ENCODE measurements around the gene ABHD17C. TPM values are rescaled to one million over a fixed set of nuclear protein-coding genes. Genes with fewer than 3 reads are reported as not detected.

The ABHD17C gene
- total RNA-seq, 1 donor from 2014 or later: 12.5 TPM

DNA sequence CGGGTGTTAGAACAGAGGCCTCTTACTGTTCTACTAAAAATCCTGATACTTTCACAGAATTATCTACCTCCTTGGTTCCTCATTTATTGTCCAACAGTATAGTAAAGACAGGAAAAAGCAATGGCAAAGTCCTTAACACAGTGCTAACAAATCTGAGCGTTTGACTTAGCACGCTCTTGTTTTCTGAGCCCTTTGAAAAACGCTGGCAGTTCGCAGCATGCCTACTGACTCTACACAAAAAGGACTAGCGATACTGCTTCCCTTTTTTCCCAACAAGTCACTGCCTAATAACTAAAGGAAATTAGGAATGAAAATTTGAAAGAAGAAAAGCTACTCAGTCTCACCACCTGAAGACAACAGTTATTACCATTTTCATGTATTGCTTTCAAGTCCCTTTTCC, 49.3 kb downstream of the ABHD17C start:
- intact Hi-C loops (cut with DNase I): no loop called here
- TF ChIP-seq POLR2AphosphoS5 (IDR thresholded peaks at IDR 0.05; ENCODE audit: insufficient read depth in 1 of 2, low read depth in 1 of 2): no peak
- TF ChIP-seq POLR2A (IDR thresholded peaks at IDR 0.05): no peak
- TF ChIP-seq, protein P1, sequence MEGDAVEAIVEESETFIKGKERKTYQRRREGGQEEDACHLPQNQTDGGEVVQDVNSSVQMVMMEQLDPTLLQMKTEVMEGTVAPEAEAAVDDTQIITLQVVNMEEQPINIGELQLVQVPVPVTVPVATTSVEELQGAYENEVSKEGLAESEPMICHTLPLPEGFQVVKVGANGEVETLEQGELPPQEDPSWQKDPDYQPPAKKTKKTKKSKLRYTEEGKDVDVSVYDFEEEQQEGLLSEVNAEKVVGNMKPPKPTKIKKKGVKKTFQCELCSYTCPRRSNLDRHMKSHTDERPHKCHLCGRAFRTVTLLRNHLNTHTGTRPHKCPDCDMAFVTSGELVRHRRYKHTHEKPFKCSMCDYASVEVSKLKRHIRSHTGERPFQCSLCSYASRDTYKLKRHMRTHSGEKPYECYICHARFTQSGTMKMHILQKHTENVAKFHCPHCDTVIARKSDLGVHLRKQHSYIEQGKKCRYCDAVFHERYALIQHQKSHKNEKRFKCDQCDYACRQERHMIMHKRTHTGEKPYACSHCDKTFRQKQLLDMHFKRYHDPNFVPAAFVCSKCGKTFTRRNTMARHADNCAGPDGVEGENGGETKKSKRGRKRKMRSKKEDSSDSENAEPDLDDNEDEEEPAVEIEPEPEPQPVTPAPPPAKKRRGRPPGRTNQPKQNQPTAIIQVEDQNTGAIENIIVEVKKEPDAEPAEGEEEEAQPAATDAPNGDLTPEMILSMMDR (IDR thresholded peaks at IDR 0.05): no peak
- no peak overlapping the region for H3K27ac ChIP-seq
- peaks cover 11% of the 10 kb centered on the region for H3K4me1 ChIP-seq
- no peaks in the 10 kb centered on the region for H3K9me3 ChIP-seq
- H3K4me3 ChIP-seq: no peak overlapping the region
- H3K36me3 ChIP-seq: no peaks in the 10 kb centered on the region
- no peaks in the 10 kb centered on the region for H3K27me3 ChIP-seq
- no peak for DNase-seq (ENCODE audit: extremely low spot score in 2 of 2)

DNA sequence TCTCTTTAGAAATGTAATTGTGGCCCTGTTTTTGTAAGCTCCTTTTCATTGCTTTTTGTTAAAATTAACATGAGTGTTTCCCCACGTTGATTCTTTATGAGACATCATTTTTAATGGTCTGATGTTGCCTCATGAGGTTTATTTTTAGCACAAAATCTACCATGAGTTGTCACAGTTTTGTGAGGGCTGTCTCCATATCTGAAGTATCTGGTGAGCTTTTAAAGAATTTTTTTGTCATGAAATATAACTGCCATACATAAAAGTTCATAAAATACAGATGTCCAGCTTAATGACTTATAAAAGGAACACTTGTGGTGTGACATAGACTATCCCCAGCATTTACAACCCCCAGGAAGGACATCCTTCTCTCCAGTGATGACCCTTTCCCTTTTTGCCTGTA, 49.7 kb downstream of the ABHD17C start:
- intact Hi-C loops (cut with DNase I): no loop called here

DNA sequence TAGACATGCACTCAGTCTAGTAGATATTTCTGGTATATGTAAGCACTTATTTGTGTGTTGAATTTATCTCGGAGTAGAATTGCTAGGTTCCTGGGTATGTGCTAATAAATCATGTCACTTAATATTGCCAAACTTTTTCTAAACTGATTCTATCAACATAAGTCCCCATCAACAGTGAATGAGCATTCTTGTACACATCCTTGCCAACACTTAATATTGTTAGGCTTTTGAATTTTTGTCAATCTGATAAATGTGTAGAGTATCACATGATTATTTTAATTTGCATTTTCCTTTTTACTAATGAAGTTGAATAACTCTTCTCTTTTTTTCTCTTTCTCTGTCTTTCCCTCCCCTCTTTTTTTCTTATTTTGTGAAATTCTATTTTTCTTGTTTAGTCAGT, 50.8 kb downstream of the ABHD17C start:
- Histone ChIP-seq H3K27me3 (no peaks in the 10 kb centered on the region), H3K36me3 (no peaks in the 10 kb centered on the region), H3K9me3 (no peaks in the 10 kb centered on the region), H3K27ac (no peak overlapping the region), H3K4me3 (no peak overlapping the region), H3K4me1 (peaks cover 11% of the 10 kb centered on the region)
- no peak for TF ChIP-seq POLR2AphosphoS5 (IDR thresholded peaks at IDR 0.05; ENCODE audit: insufficient read depth in 1 of 2, low read depth in 1 of 2)
- TF ChIP-seq POLR2A (IDR thresholded peaks at IDR 0.05): no peak
- TF ChIP-seq, protein P1 (IDR thresholded peaks at IDR 0.05): no peak
- DNase-seq (ENCODE audit: extremely low spot score in 2 of 2): no peak
- intact Hi-C loops (cut with DNase I): no loop called here

More for the DNA sequence above, 49.7 kb downstream of the ABHD17C start:
- Histone ChIP-seq H3K27me3 (no peaks in the 10 kb centered on the region), H3K36me3 (no peaks in the 10 kb centered on the region), H3K4me1 (peaks cover 11% of the 10 kb centered on the region), H3K9me3 (no peaks in the 10 kb centered on the region), H3K4me3 (no peak overlapping the region), H3K27ac (no peak overlapping the region)
- no peak for TF ChIP-seq POLR2AphosphoS5 (IDR thresholded peaks at IDR 0.05; ENCODE audit: insufficient read depth in 1 of 2, low read depth in 1 of 2)
- TF ChIP-seq, protein P1 (IDR thresholded peaks at IDR 0.05): no peak
- TF ChIP-seq POLR2A (IDR thresholded peaks at IDR 0.05): no peak
- no peak for DNase-seq (ENCODE audit: extremely low spot score in 2 of 2)

DNA sequence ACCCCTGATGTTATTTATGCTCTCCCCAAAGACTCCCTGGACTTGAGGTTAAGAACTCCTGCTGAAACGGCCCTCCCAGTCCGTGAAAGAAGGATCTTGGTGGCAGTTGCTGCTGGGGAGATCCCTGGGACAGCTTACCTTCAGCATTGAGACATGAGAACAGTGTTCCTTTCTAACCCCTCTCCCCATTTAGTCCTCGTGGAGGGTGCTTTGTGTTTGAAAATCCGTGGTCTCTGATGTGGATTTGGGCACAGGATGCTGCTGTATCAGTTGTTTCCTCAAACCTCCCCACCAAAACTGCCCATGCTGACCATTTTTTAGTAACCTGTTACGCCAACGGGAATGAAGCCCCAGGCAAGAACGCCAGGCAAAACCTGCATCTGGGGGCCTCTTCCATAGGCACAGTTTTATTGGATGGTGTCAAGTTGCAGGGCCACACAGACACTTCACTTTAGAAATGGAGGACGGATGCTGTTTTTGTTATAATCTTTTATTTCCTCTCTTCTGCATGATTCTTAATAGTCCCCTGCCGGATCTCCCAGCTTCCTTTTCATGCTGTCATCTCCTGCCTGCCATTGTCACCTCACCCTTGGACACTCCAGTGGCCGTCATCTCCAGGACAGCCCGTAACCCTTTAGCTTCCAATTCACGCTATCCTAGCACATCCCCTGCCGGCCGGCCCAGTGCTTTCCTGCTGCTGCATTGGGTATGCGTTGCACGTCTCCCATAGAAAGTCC, 52.4 kb downstream of the ABHD17C start:
- no peak overlapping the region for H3K27ac ChIP-seq
- H3K27me3 ChIP-seq: no peaks in the 10 kb centered on the region
- no peaks in the 10 kb centered on the region for H3K36me3 ChIP-seq
- peaks cover 11% of the 10 kb centered on the region for H3K4me1 ChIP-seq
- TF ChIP-seq POLR2A (IDR thresholded peaks at IDR 0.05): no peak
- TF ChIP-seq, protein P1 (IDR thresholded peaks at IDR 0.05): no peak
- no peak for TF ChIP-seq POLR2AphosphoS5 (IDR thresholded peaks at IDR 0.05; ENCODE audit: insufficient read depth in 1 of 2, low read depth in 1 of 2)
- intact Hi-C loops (cut with DNase I): no loop called here
- no peaks in the 10 kb centered on the region for H3K9me3 ChIP-seq
- no peak overlapping the region for H3K4me3 ChIP-seq
- peak in 1 of 2 donors; percentile 52 for DNase-seq (ENCODE audit: extremely low spot score in 2 of 2)

DNA sequence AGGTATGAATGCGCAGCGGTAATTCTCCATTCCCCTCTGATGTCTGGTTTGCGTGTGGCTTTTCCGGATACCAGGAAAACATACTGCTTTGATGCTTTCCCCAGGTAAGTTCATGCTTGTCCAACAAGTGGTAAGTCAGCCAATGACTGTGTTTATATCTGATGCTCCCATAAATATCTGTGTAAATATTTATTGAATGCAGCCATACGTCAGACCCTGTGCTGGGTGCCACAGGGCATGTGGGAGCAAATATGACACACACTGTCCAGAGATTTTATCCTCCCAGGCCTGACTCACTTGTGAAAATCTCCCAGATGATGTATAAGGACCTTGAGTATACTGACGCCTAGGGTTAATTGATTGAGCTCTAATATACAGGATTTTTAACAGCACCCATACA, 54.5 kb downstream of the ABHD17C start:
- Histone ChIP-seq H3K9me3 (no peaks in the 10 kb centered on the region), H3K27ac (no peak overlapping the region), H3K36me3 (no peaks in the 10 kb centered on the region), H3K27me3 (no peaks in the 10 kb centered on the region), H3K4me1 (peaks cover 7% of the 10 kb centered on the region), H3K4me3 (no peak overlapping the region)
- DNase-seq (ENCODE audit: extremely low spot score in 2 of 2): no peak
- intact Hi-C loops (cut with DNase I): no loop called here
- TF ChIP-seq, protein P1 (IDR thresholded peaks at IDR 0.05): no peak
- TF ChIP-seq POLR2AphosphoS5 (IDR thresholded peaks at IDR 0.05; ENCODE audit: insufficient read depth in 1 of 2, low read depth in 1 of 2) (no peak), POLR2A (IDR thresholded peaks at IDR 0.05) (no peak)

All from vagina (tissue), 2 donors.